Natural killer cell treated with Interleukin-12 subunit alpha and Interleukin-12 subunit beta and Interleukin-15 and Interleukin-18, amount 100 ng/mL, for 72 hours (primary cell): ENCODE results near the gene CERS6. TPM values are rescaled to one million over a fixed set of nuclear protein-coding genes. Genes with fewer than 3 reads are reported as not detected.

Source experiments
- ATAC-seq, 2 donors: fragments of 150-1000 bp; cut with Tn5 transposase in 1 of 2; sonication (Bioruptor Pico), chemical (Tn5 transposase) in 1 of 2; 2 replicates each; pipeline ENCODE4 v1.10.0; 2021
- DNase-seq: peaks from one replicate; pipeline ENCODE4 v3.0.0; 2022; ENCODE audit warnings: low spot score
- H3K27ac Mint-ChIP-seq, 2 donors: 1 replicate in 1 of 2; 2 replicates in 1 of 2; pipeline ENCODE4 v1.8.0; 2022; ENCODE audit warnings: mixed read lengths in 2 of 2, mild to moderate bottlenecking in 1 of 2, moderate library complexity in 1 of 2
- H3K27me3 Mint-ChIP-seq, 2 donors: 1 replicate in 1 of 2; 2 replicates in 1 of 2; pipeline ENCODE4 v1.8.0; 2022; ENCODE audit warnings: mixed read lengths in 2 of 2
- H3K36me3 Mint-ChIP-seq: one replicate; pipeline ENCODE4 v1.8.0; 2022; ENCODE audit warnings: mixed read lengths
- H3K4me1 Mint-ChIP-seq, 2 donors: 1 replicate in 1 of 2; 2 replicates in 1 of 2; pipeline ENCODE4 v1.8.0; 2022; ENCODE audit warnings: low read depth in 2 of 2, mixed read lengths in 2 of 2, mild to moderate bottlenecking in 1 of 2
- H3K4me3 Mint-ChIP-seq: one replicate; pipeline ENCODE4 v1.8.0; 2022; ENCODE audit warnings: mixed read lengths
- H3K9me3 Mint-ChIP-seq: 2 replicates; pipeline ENCODE4 v1.8.0; 2022; ENCODE audit warnings: mixed read lengths
- total RNA-seq, 2 donors: library from RNA; stranded (reverse); gene quantifications; one replicate each; pipeline ENCODE4 v1.2.3, GENCODE V29; 2022

CERS6 gene
- total RNA-seq, 2 donors from 2014 or later = 17.8 to 19.5 TPM

DNA sequence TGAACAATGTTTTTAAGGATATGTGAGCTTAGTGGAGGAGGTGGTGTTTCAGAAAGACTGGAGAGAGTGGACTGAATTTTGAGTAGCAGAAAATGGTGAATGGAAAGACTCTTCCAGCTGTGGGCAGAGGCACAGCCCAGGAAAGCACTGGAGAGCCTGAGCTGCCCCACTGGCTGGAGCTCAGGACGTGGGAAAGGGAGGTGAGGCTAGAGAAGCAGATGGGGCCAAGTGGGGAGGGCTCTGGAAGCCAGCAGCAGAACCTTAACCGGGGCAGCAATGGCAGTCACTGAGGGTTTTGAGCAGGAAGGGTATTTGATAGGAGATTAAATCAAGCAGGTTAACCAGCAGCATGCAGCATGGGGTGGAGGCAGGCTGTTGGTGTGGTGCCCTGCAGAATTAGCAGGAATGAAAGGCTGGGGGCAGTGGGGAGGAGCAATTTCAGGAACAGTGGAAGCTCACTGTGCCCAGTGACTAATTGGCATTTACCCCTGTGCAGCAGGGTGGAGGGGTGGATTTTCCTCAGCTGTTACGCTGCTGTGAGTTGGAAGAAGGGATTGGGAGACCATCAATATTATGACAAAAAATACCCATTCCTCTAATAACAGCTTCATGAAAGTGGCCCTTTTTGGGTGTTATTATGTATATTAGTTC, 136.2 kb downstream of the CERS6 start:
- no peaks in the 10 kb centered on the region for H3K36me3 Mint-ChIP-seq
- H3K4me1 Mint-ChIP-seq = peaks cover 24 to 27% of the 10 kb centered on the region in 2 donors
- no peaks in the 10 kb centered on the region for H3K27me3 Mint-ChIP-seq
- no peak overlapping the region for H3K27ac Mint-ChIP-seq
- no peak overlapping the region for H3K4me3 Mint-ChIP-seq
- ATAC-seq = no peak
- H3K9me3 Mint-ChIP-seq = no peaks in the 10 kb centered on the region
- DNase-seq = no peak

DNA sequence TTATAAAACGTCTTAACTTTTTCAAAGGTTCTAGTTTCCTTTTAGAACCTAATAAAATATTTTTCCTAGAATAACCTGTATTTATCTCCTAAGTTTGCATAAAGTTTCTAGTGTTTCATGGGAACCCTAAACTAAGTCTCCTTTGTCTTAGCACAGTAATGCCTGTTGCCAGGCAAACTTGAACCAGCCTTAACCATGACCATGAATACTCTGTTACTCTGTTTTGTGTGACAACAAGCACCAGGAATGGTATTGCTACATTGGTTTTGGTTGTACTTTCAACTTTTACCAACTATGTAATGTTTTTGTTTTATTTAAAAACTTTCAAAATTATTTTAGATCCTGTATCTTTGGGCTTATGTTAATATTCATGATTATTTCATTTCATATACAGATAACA, 137.6 kb downstream of the CERS6 start:
- H3K4me1 Mint-ChIP-seq = peaks cover 23 to 24% of the 10 kb centered on the region in 2 donors
- no peaks in the 10 kb centered on the region for H3K27me3 Mint-ChIP-seq
- no peaks in the 10 kb centered on the region for H3K36me3 Mint-ChIP-seq
- H3K27ac Mint-ChIP-seq = no peak overlapping the region
- H3K4me3 Mint-ChIP-seq = no peak overlapping the region
- DNase-seq (no peak), ATAC-seq (no peak)
- no peaks in the 10 kb centered on the region for H3K9me3 Mint-ChIP-seq

- H3K4me3 Mint-ChIP-seq = no peak overlapping the region
- H3K27ac Mint-ChIP-seq = no peak overlapping the region
- no peaks in the 10 kb centered on the region for H3K27me3 Mint-ChIP-seq
- H3K4me1 Mint-ChIP-seq = peaks cover 23 to 24% of the 10 kb centered on the region in 2 donors
- DNase-seq (no peak), ATAC-seq (no peak)
- H3K36me3 Mint-ChIP-seq = no peaks in the 10 kb centered on the region
- H3K9me3 Mint-ChIP-seq = no peaks in the 10 kb centered on the region
Measured at GRCh38 chr2:168594778-168595177, 138.7 kb downstream of the CERS6 start.

- no peak for ATAC-seq
- H3K9me3 Mint-ChIP-seq = no peaks in the 10 kb centered on the region
- H3K36me3 Mint-ChIP-seq = no peaks in the 10 kb centered on the region
- peaks cover 23 to 26% of the 10 kb centered on the region in 2 donors for H3K4me1 Mint-ChIP-seq
- H3K27ac Mint-ChIP-seq = no peak overlapping the region
- no peak for DNase-seq
- H3K4me3 Mint-ChIP-seq = no peak overlapping the region
- H3K27me3 Mint-ChIP-seq = no peaks in the 10 kb centered on the region
Measured at GRCh38 chr2:168596881-168597655, 141.0 kb downstream of the CERS6 start.

DNA sequence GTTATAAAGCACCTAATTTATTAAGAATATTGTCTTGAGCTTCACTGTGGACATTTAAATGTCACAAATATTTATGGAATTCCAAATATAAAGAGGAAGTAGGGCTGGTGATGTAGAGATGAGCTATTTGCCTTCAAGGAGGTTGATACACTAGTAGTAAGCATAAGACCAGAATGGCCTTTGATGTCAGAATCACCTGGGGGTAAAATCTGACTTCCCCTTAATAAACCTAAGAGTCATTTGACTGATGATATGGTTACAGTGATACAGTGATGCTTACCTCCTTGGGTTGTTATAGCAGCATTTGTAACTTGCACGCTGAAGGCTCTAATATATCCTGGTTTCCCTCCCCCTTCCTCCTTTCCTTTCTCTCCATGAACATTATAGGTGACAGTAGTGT, 143.7 kb downstream of the CERS6 start:
- H3K9me3 Mint-ChIP-seq = no peaks in the 10 kb centered on the region
- peaks cover 16 to 21% of the 10 kb centered on the region in 2 donors for H3K4me1 Mint-ChIP-seq
- H3K27ac Mint-ChIP-seq = no peak overlapping the region
- H3K4me3 Mint-ChIP-seq = no peak overlapping the region
- H3K36me3 Mint-ChIP-seq = peaks cover 9% of the 10 kb centered on the region
- ATAC-seq = no peak
- H3K27me3 Mint-ChIP-seq = no peaks in the 10 kb centered on the region
- no peak for DNase-seq

- ATAC-seq (no peak), DNase-seq (no peak)
- H3K27ac Mint-ChIP-seq = no peak overlapping the region
- H3K4me3 Mint-ChIP-seq = no peak overlapping the region
- peaks cover 10 to 16% of the 10 kb centered on the region in 2 donors for H3K4me1 Mint-ChIP-seq
- H3K36me3 Mint-ChIP-seq = peaks cover 17% of the 10 kb centered on the region
- no peaks in the 10 kb centered on the region for H3K27me3 Mint-ChIP-seq
- H3K9me3 Mint-ChIP-seq = peaks cover 5% of the 10 kb centered on the region
Measured at GRCh38 chr2:168600949-168601348, 144.9 kb downstream of the CERS6 start.

- Mint-ChIP-seq H3K9me3 (peaks cover 8% of the 10 kb centered on the region), H3K27me3 (no peaks in the 10 kb centered on the region), H3K36me3 (peaks cover 17% of the 10 kb centered on the region), H3K4me1 (peaks cover 9 to 13% of the 10 kb centered on the region in 2 donors), H3K27ac (no peak overlapping the region), H3K4me3 (no peak overlapping the region)
- DNase-seq (no peak), ATAC-seq (no peak)
Measured at GRCh38 chr2:168601741-168602140, 145.7 kb downstream of the CERS6 start.

GRCh38 chr2:168602379-168602778, 146.3 kb downstream of the CERS6 start:
- no peak for ATAC-seq
- peaks cover 8% of the 10 kb centered on the region for H3K9me3 Mint-ChIP-seq
- no peaks in the 10 kb centered on the region for H3K27me3 Mint-ChIP-seq
- DNase-seq = no peak
- peaks cover 17% of the 10 kb centered on the region for H3K36me3 Mint-ChIP-seq
- peaks cover 6 to 10% of the 10 kb centered on the region in 2 donors for H3K4me1 Mint-ChIP-seq
- H3K27ac Mint-ChIP-seq = no peak overlapping the region
- no peak overlapping the region for H3K4me3 Mint-ChIP-seq

DNA sequence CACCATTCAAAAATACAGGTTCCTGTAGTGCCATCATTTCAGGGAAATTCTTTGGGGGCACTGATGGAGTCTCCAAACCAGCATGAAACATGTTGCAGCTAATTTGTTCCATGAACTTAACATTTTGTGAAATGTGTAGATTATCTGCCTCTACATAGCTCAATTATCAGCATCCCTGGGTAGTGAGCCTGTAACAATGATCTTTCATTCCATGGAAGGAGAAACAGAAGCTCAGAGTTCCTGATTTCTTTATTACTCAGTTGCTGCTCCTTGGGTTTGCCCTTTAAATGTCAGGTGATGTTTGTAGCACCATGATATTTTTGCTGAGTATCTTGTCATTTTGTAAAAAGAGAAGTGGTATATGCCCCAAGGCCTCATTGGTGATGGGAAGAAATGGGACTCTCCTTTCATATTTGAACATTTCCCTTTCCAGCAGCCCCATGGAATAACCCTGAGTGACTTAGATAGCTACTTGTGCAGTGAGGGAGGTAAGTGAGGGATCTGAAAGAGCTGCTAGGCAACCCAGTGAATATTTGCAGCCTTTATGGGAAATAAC, 146.9 kb downstream of the CERS6 start:
- no peak overlapping the region for H3K27ac Mint-ChIP-seq
- peaks cover 17% of the 10 kb centered on the region for H3K36me3 Mint-ChIP-seq
- no peak for DNase-seq
- no peak overlapping the region for H3K4me3 Mint-ChIP-seq
- peaks cover 6 to 10% of the 10 kb centered on the region in 2 donors for H3K4me1 Mint-ChIP-seq
- peaks cover 8% of the 10 kb centered on the region for H3K9me3 Mint-ChIP-seq
- no peaks in the 10 kb centered on the region for H3K27me3 Mint-ChIP-seq
- ATAC-seq = no peak

DNA sequence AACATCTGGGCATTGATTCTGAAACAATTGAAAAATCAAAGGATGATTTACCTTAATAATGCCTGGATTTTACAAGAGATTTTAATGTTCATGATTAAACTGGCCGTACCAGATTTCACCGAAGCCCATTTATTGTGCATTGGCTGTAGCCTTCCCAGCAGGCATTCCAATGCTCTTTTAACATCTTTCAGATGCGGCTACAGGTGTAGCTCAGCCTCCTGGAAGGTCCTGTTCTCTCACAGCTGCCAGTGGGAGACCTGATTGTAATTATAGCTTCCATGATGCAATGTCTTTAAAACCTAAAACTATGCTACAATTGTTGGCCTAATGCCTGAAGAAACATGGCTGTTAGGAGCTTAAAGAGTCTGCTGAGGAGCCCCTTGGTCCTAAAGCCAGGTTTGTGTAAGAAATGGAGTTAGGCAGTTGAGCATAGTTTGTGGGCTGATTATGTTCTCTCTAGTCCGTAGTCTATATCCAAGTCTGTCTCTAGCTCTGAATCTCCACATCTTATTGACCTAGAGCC, 147.4 kb downstream of the CERS6 start:
- no peaks in the 10 kb centered on the region for H3K27me3 Mint-ChIP-seq
- H3K9me3 Mint-ChIP-seq = peaks cover 8% of the 10 kb centered on the region
- H3K27ac Mint-ChIP-seq = no peak overlapping the region
- peaks cover 17% of the 10 kb centered on the region for H3K36me3 Mint-ChIP-seq
- no peak for ATAC-seq
- H3K4me3 Mint-ChIP-seq = no peak overlapping the region
- no peak for DNase-seq
- H3K4me1 Mint-ChIP-seq = peaks cover 6 to 10% of the 10 kb centered on the region in 2 donors

DNA sequence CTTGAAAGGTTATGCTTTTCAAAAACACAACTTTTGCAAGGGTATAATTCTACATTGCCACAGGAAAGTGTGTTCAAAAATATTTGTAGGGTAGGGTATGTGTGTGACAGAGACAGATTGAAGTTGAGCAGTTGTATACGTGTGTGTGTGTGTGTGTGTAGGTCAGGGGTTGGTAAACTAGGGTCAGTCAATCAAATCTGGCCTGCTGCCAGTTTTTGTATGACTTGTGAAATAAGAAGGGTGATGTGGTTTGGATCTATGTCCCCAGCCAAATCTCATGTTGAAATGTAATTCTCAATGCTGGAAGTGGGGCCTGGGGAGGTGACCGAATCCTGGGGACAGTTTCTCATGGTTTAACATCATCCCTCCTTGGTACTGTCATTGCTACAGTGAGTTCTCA, 148.2 kb downstream of the CERS6 start:
- peaks cover 8% of the 10 kb centered on the region for H3K9me3 Mint-ChIP-seq
- no peaks in the 10 kb centered on the region for H3K27me3 Mint-ChIP-seq
- no peak for DNase-seq
- H3K4me1 Mint-ChIP-seq = peaks cover 6 to 10% of the 10 kb centered on the region in 2 donors
- H3K27ac Mint-ChIP-seq = no peak overlapping the region
- ATAC-seq = no peak
- H3K4me3 Mint-ChIP-seq = no peak overlapping the region
- H3K36me3 Mint-ChIP-seq = peaks cover 17% of the 10 kb centered on the region

- DNase-seq (no peak), ATAC-seq (no peak)
- H3K9me3 Mint-ChIP-seq = peaks cover 8% of the 10 kb centered on the region
- H3K36me3 Mint-ChIP-seq = peaks cover 17% of the 10 kb centered on the region
- H3K27ac Mint-ChIP-seq = no peak overlapping the region
- peaks cover 0 to 17% of the 10 kb centered on the region in 2 donors for H3K4me1 Mint-ChIP-seq
- no peak overlapping the region for H3K4me3 Mint-ChIP-seq
- no peaks in the 10 kb centered on the region for H3K27me3 Mint-ChIP-seq
Measured at GRCh38 chr2:168607992-168608391, 151.9 kb downstream of the CERS6 start.

DNA sequence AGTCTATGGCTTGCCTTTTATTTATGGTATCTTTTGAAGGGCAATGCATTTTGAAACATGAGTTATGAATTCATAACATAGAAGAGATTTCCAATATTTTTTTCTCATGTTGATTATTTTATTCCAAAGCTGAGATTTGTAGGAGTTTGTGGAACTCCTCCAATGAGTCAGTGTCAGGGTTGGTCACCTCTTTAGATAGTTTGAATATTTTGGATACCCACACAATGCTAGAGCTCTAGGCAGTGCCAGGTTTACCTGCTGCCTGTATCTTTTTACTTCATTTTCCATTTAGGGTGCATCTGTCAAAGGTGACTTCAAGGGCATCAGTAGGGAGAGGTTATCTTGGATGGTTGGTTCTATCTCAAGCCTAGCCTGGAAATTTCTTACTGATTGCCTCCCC, 152.7 kb downstream of the CERS6 start:
- Mint-ChIP-seq H3K4me1 (peaks cover 0 to 20% of the 10 kb centered on the region in 2 donors), H3K9me3 (peaks cover 8% of the 10 kb centered on the region), H3K27ac (no peak overlapping the region), H3K36me3 (peaks cover 16% of the 10 kb centered on the region), H3K4me3 (no peak overlapping the region), H3K27me3 (no peaks in the 10 kb centered on the region)
- DNase-seq (no peak), ATAC-seq (no peak)

DNA sequence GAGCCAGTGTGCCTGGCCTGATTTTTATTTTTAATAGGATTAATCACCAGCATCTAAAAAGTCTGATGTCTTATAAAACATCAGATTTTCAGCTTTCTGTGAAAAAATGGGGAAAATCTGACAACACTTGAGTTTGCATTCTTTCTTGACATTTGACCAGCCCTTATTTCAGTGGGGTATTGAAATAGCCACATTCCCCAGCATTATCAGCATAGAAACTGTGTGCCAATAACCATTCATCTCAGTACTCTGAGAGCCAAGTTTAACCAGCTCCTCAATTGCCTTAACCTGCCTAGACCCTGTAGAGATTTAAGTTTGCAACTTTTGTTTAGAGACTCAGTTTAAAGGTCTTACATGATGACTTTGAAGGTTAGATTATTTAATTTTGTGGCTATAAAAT, 155.0 kb downstream of the CERS6 start:
- no peak for ATAC-seq
- Mint-ChIP-seq H3K36me3 (peaks cover 4% of the 10 kb centered on the region), H3K27me3 (no peaks in the 10 kb centered on the region), H3K4me1 (peaks cover 0 to 12% of the 10 kb centered on the region in 2 donors), H3K4me3 (no peak overlapping the region), H3K9me3 (peaks cover 3% of the 10 kb centered on the region), H3K27ac (no peak overlapping the region)
- no peak for DNase-seq
